BLaER1 treated with 17β-estradiol and CSF1 and Interleukin-3, amounts not matched to agents 10 nM and 100 nM (cell line): ENCODE measurements around the gene UBQLNL.
A peak's percentile ranks its signal among the peaks of the same experiment; 100 is the strongest.

Experiments
- H3K27ac ChIP-seq, 11 experiments: shearing (Covaris generic); formaldehyde crosslinking; 2 replicates each; pipeline ENCODE4 v1.8.1; 2022
- H3K27me3 ChIP-seq, 11 experiments: shearing (Covaris generic); formaldehyde crosslinking; 2 replicates each; pipeline ENCODE4 v1.8.1; 2022
- H3K36me3 ChIP-seq, 11 experiments: shearing (Covaris generic); formaldehyde crosslinking; 2 replicates each; pipeline ENCODE4 v1.8.1; 2022
- H3K4me1 ChIP-seq, 10 experiments: shearing (Covaris generic); formaldehyde crosslinking; 2 replicates each; pipeline ENCODE4 v1.8.1; 2022
- H3K4me2 ChIP-seq, 11 experiments: shearing (Covaris generic); formaldehyde crosslinking; 2 replicates each; pipeline ENCODE4 v1.8.1; 2022
- H3K4me3 ChIP-seq, 10 experiments: shearing (Covaris generic); formaldehyde crosslinking; 2 replicates each; pipeline ENCODE4 v1.8.1; 2022
- H3K9ac ChIP-seq, 11 experiments: shearing (Covaris generic); formaldehyde crosslinking; 2 replicates each; pipeline ENCODE4 v1.8.1; 2022
- H3K9me3 ChIP-seq, 11 experiments: shearing (Covaris generic); formaldehyde crosslinking; replicated peaks in 1 of 11; 2 replicates each; pipeline ENCODE4 v1.8.1; 2022
- H4K20me1 ChIP-seq, 11 experiments: shearing (Covaris generic); formaldehyde crosslinking; 2 replicates each; pipeline ENCODE4 v1.8.1; 2022
- Cebpa-rat ChIP-seq, 11 experiments: shearing (Covaris generic); IDR thresholded peaks; 2 replicates each; pipeline ENCODE4 v1.8.1; 2022

Gene UBQLNL, protein sequence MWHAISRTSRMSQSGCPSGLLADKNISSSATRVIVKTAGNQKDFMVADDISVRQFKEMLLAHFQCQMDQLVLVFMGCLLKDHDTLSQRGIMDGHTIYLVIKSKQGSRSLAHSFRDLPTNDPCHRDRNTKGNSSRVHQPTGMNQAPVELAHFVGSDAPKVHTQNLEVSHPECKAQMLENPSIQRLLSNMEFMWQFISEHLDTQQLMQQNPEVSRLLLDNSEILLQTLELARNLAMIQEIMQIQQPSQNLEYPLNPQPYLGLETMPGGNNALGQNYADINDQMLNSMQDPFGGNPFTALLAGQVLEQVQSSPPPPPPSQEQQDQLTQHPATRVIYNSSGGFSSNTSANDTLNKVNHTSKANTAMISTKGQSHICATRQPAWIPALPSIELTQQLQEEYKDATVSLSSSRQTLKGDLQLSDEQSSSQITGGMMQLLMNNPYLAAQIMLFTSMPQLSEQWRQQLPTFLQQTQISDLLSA

GRCh38 chr11:5516599-5516998, at the start of gene UBQLNL:
Gene UBQLNL (minus strand): TSS chr11:5516699. CDS start chr11:5516441, 258 bp downstream.
- no peaks in the 10 kb centered on the region for H3K9me3 ChIP-seq
- no peaks in the 10 kb centered on the region for H3K27me3 ChIP-seq
- no peak within 1 kb of the TSS for H3K4me2 ChIP-seq
- no peaks in the 10 kb centered on the region for H3K4me1 ChIP-seq
- no peaks in the 10 kb centered on the region for H3K36me3 ChIP-seq
- no peak within 1 kb of the TSS for H3K9ac ChIP-seq
- no peaks in the 10 kb centered on the region for H4K20me1 ChIP-seq
- no peak within 1 kb of the TSS for H3K4me3 ChIP-seq
- TF ChIP-seq Cebpa-rat (IDR thresholded peaks at IDR 0.05) = no peak
- no peak within 1 kb of the TSS for H3K27ac ChIP-seq

GRCh38 chr11:5564259-5565019, 47.9 kb upstream of the UBQLNL start:
- no peak for TF ChIP-seq Cebpa-rat (IDR thresholded peaks at IDR 0.05)
- H3K9me3 ChIP-seq = peaks cover 0 to 14% (median 8%) of the 10 kb centered on the region in 11 experiments; a peak in 11 of 22 replicates
- H4K20me1 ChIP-seq = no peaks in the 10 kb centered on the region
- H3K27me3 ChIP-seq = no peaks in the 10 kb centered on the region
- peak overlapping the region in 1 of 11 experiments; percentile 16; a peak in 2 of 22 replicates for H3K4me2 ChIP-seq
- H3K27ac ChIP-seq = no peak overlapping the region
- H3K9ac ChIP-seq = no peak overlapping the region
- no peaks in the 10 kb centered on the region for H3K36me3 ChIP-seq
- H3K4me3 ChIP-seq = no peak overlapping the region
- 0 out of 20 replicates have a peak, but pooled peaks cover 0 to 6% (median 0%) of the 10 kb centered on the region in 10 experiments for H3K4me1 ChIP-seq

- TF ChIP-seq Cebpa-rat (IDR thresholded peaks at IDR 0.05) = no peak
- Histone ChIP-seq H4K20me1 (no peaks in the 10 kb centered on the region), H3K36me3 (no peaks in the 10 kb centered on the region)
These were observed 41.3 kb upstream of the UBQLNL start for GRCh38 chr11:5557751-5558150.

GRCh38 chr11:5556596-5557188, 40.2 kb upstream of the UBQLNL start:
- Histone ChIP-seq H3K4me1 (peaks cover 3 to 14% (median 8%) of the 10 kb centered on the region in 10 experiments; a peak in 14 of 20 replicates), H3K9me3 (no peaks in the 10 kb centered on the region), H3K4me3 (no peak overlapping the region), H3K4me2 (peak overlapping the region in 2 of 11 experiments; percentile 7 to 25; a peak in 2 of 22 replicates), H3K27me3 (no peaks in the 10 kb centered on the region), H3K36me3 (no peaks in the 10 kb centered on the region), H3K27ac (no peak overlapping the region), H3K9ac (no peak overlapping the region), H4K20me1 (no peaks in the 10 kb centered on the region)
- TF ChIP-seq Cebpa-rat (IDR thresholded peaks at IDR 0.05) = no peak

More at GRCh38 chr11:5557751-5558150, 41.3 kb upstream of the UBQLNL start:
- H3K4me1 ChIP-seq = peaks cover 3 to 14% (median 8%) of the 10 kb centered on the region in 10 experiments; a peak in 14 of 20 replicates
- no peak overlapping the region for H3K27ac ChIP-seq
- no peaks in the 10 kb centered on the region for H3K27me3 ChIP-seq
- H3K9me3 ChIP-seq = no peaks in the 10 kb centered on the region
- no peak overlapping the region for H3K4me2 ChIP-seq
- H3K9ac ChIP-seq = no peak overlapping the region
- no peak overlapping the region for H3K4me3 ChIP-seq

DNA sequence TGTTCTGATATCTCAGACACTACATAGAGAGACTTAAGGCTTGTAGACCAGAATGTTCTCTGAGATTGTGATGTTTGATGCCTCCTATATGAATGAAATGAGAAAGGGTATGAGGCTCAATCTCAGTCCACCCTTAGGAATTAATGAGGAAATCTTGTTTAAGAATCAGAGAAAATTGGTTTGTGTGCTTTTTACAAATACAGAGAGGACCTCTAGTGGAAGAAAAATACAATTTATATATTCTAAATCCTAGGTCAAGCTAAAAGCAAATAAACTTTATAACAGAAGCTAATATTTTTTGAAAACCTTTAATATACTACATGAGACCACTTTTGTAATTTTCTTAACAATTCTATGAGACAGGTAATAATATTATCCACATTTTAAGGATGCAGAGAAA, 36.8 kb upstream of the UBQLNL start:
- Histone ChIP-seq H3K4me1 (peaks cover 3 to 14% (median 8%) of the 10 kb centered on the region in 10 experiments; a peak in 14 of 20 replicates), H3K27ac (no peak overlapping the region), H3K36me3 (no peaks in the 10 kb centered on the region), H4K20me1 (no peaks in the 10 kb centered on the region), H3K4me2 (no peak overlapping the region), H3K27me3 (no peaks in the 10 kb centered on the region), H3K9ac (no peak overlapping the region), H3K9me3 (no peaks in the 10 kb centered on the region), H3K4me3 (no peak overlapping the region)
- no peak for TF ChIP-seq Cebpa-rat (IDR thresholded peaks at IDR 0.05)

DNA sequence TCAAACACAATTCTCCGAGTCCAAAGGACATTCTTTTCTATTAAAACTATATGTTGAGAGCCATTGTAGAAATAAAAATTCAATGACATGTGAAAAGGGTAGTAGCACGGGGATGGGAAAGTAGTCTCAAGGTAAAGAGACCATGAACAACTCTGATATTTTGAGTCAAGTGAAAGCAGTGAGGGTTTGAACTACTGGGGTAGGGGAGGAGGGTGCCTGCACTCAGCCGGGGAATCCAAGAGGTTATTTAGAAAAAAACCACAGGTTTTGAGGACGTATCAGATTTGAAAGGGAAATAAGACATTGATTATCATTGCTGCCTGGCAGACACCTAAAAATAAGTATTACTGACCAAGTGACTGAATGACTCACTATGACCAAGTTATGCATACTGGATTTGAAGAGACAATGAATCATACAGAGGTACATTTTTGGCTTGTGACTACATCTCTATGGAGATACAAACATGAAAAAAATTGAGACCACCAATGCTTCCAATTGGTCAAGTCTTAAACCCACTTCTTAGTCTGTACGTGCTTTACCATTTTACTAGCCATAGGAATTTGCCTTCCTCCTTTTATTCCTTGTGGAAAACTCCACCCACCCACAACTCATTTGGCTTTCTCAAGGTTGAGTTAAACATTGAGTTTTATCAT, 34.1 kb upstream of the UBQLNL start:
- no peaks in the 10 kb centered on the region for H4K20me1 ChIP-seq
- no peak overlapping the region for H3K4me3 ChIP-seq
- no peak overlapping the region for H3K9ac ChIP-seq
- H3K9me3 ChIP-seq = no peaks in the 10 kb centered on the region
- no peaks in the 10 kb centered on the region for H3K27me3 ChIP-seq
- no peaks in the 10 kb centered on the region for H3K36me3 ChIP-seq
- H3K27ac ChIP-seq = no peak overlapping the region
- H3K4me2 ChIP-seq = no peak overlapping the region
- TF ChIP-seq Cebpa-rat (IDR thresholded peaks at IDR 0.05) = no peak
- H3K4me1 ChIP-seq = peaks cover 0 to 7% (median 4%) of the 10 kb centered on the region in 10 experiments; a peak in 11 of 20 replicates

DNA sequence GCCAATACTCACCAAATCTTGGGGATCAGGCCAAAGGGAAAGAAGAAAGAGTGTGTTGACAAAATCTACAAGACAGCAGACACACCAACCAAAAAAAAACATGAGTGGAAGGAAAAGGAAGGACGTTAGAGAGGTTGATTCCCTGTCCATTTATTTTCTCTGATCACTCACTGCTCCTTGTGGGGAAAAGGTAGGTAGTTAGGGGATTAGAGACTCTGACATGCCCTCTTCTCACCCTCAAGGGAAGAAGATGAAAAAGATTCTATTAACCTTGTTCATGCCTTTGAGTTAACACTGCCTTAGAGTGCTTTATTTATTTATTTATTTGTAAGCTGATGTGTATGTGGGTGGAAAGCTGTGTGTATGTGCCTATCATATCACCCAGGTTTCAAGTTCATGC, 31.9 kb upstream of the UBQLNL start, which contains the start of gene OR52H1:
Gene OR52H1, minus strand, starts transcription at position 101 of the 400 bp plus-strand sequence. CDS start 3,035 bp downstream, outside the sequence.
- Histone ChIP-seq H3K36me3 (no peaks in the 10 kb centered on the region), H3K9ac (no peak within 1 kb of the TSS), H3K4me1 (no peaks in the 10 kb centered on the region), H3K4me2 (no peak within 1 kb of the TSS), H3K27me3 (no peaks in the 10 kb centered on the region), H4K20me1 (no peaks in the 10 kb centered on the region), H3K9me3 (no peaks in the 10 kb centered on the region), H3K4me3 (no peak within 1 kb of the TSS), H3K27ac (no peak within 1 kb of the TSS)
- TF ChIP-seq Cebpa-rat (IDR thresholded peaks at IDR 0.05) = no peak

DNA sequence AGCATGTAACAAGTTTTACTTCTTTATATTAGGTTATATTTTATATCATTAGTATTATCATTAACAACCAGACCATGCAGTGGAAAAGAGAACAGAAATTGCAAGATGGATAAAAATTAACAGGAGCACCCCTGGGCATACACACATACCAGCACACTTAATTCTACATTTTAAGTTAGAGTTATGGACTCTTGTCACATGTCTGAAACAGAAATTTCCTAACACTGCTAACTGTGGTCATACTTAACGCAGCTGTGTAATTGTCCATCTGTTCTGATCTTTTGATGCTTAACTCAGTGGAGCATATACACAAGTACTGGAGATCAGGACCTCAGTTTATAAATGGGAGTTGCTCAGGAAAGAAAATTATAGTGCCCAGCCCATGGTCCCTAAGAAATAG, 31.5 kb upstream of the UBQLNL start:
- Histone ChIP-seq H3K27ac (no peak overlapping the region), H3K9ac (no peak overlapping the region), H4K20me1 (no peaks in the 10 kb centered on the region), H3K9me3 (no peaks in the 10 kb centered on the region), H3K27me3 (no peaks in the 10 kb centered on the region), H3K4me1 (no peaks in the 10 kb centered on the region), H3K36me3 (no peaks in the 10 kb centered on the region), H3K4me3 (no peak overlapping the region), H3K4me2 (no peak overlapping the region)
- TF ChIP-seq Cebpa-rat (IDR thresholded peaks at IDR 0.05) = no peak
